ENCODE measurements around the gene RHOT2. TPM values are rescaled to one million over a fixed set of nuclear protein-coding genes. Genes with fewer than 3 reads are reported as not detected.

Gene RHOT2
- total RNA-seq, 1 donor from 2014 or later, result 121 TPM

DNA sequence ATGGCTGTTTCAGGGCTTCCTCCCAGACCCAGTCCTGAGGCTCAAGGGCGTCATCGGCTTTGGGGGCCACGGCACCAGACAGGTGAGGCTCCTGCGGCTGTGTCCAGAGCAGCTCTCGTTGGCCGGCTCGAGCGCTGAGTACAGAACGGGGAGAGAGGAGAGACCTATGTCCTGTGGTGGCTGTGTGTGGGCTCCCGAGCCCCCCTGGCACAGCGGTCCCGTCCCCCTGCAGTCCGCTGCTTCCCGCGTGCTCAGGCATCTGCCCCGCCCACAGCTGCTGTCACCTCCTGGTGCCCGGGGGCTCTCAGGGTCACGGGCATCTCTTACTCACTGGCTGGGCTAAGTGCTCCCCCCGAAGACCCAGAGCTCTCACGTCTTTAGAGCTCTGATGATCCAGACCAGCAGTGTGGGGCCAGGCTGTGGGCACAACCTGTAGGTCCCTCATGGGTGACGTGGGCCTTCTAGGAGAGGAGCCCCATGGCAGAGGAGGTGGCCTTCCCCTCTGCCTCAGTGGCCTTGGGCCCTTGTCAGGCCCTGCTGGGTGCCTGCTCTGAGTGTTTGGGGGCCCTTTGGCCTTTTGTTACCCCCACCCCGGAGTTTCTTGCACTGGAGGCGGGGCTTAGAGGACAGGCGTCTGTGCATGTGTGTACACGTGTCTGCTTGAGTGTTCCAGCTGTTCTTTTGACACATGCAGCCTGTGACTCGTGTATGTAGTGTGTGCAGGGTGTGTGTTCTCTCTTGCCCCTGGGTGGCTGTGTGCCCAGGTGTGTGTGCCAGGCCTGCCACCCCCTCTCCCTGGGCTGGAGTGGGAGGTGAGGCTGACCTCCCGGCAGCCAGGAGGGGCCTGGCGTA is 15.3 kb upstream of the RHOT2 start:
- H3K27ac Mint-ChIP-seq (ENCODE audit: unreplicated experiment), result no peak overlapping the region
- no peak for DNase-seq (ENCODE audit: low spot score)
- peaks cover 10% of the 10 kb centered on the region for H3K27me3 Mint-ChIP-seq (ENCODE audit: unreplicated experiment)
- H3K4me3 Mint-ChIP-seq (ENCODE audit: unreplicated experiment), result no peak overlapping the region
- TF ChIP-seq, protein P1, sequence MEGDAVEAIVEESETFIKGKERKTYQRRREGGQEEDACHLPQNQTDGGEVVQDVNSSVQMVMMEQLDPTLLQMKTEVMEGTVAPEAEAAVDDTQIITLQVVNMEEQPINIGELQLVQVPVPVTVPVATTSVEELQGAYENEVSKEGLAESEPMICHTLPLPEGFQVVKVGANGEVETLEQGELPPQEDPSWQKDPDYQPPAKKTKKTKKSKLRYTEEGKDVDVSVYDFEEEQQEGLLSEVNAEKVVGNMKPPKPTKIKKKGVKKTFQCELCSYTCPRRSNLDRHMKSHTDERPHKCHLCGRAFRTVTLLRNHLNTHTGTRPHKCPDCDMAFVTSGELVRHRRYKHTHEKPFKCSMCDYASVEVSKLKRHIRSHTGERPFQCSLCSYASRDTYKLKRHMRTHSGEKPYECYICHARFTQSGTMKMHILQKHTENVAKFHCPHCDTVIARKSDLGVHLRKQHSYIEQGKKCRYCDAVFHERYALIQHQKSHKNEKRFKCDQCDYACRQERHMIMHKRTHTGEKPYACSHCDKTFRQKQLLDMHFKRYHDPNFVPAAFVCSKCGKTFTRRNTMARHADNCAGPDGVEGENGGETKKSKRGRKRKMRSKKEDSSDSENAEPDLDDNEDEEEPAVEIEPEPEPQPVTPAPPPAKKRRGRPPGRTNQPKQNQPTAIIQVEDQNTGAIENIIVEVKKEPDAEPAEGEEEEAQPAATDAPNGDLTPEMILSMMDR (IDR thresholded peaks at IDR 0.05; ENCODE audit: unreplicated experiment), result no peak
- no peaks in the 10 kb centered on the region for H3K4me1 Mint-ChIP-seq (ENCODE audit: unreplicated experiment)
- no peaks in the 10 kb centered on the region for H3K36me3 Mint-ChIP-seq (ENCODE audit: low read depth, unreplicated experiment)
- no peaks in the 10 kb centered on the region for H3K9me3 Mint-ChIP-seq (ENCODE audit: unreplicated experiment)

DNA sequence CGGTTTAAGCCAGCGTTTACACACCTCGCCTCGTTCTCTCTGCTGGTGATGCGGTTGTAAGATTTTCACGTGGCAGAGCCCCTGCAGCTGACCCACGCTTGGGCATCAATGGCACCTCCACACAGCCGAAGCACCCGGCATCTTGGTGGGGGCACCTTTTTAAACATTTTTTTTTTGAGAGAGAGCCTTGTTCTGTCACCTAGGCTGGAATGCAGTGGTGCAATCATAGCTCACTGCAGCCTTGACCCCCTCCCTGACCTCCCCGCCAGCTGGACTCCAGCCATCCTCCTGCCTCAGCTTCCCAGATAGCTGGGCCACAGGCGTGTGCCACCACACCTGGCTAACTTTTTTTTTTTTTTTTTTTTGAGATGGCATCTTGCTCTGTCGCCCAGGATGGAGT is 13.9 kb upstream of the RHOT2 start:
- DNase-seq (ENCODE audit: low spot score), result no peak
- Mint-ChIP-seq H3K4me3 (ENCODE audit: unreplicated experiment) (no peak overlapping the region), H3K27me3 (ENCODE audit: unreplicated experiment) (peaks cover 10% of the 10 kb centered on the region), H3K4me1 (ENCODE audit: unreplicated experiment) (no peaks in the 10 kb centered on the region), H3K27ac (ENCODE audit: unreplicated experiment) (no peak overlapping the region), H3K9me3 (ENCODE audit: unreplicated experiment) (no peaks in the 10 kb centered on the region), H3K36me3 (ENCODE audit: low read depth, unreplicated experiment) (no peaks in the 10 kb centered on the region)
- TF ChIP-seq, protein P1 (IDR thresholded peaks at IDR 0.05; ENCODE audit: unreplicated experiment), result no peak

DNA sequence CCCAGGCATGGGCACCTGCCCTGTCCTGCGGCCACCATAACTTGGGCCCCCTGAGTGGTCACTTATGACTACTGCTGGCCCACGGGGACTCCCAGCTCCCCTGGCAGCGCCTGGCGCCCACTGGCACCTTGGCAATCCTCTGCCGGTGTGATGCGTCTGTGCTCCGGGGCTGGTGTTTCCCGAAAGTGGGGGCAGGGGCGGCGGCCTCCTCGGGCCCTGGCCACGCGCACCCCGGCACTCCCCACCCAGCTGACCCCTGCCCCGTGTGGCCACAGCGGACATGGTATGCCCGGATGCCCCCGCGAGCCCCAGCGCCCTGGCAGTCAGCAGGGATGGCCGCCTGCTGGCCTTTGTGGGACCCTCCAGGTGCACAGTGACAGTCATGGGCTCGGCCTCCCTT is 10.4 kb upstream of the RHOT2 start:
- no peak for DNase-seq (ENCODE audit: low spot score)
- H3K4me1 Mint-ChIP-seq (ENCODE audit: unreplicated experiment), result no peaks in the 10 kb centered on the region
- no peaks in the 10 kb centered on the region for H3K36me3 Mint-ChIP-seq (ENCODE audit: low read depth, unreplicated experiment)
- no peaks in the 10 kb centered on the region for H3K9me3 Mint-ChIP-seq (ENCODE audit: unreplicated experiment)
- H3K27ac Mint-ChIP-seq (ENCODE audit: unreplicated experiment), result no peak overlapping the region
- TF ChIP-seq, protein P1 (IDR thresholded peaks at IDR 0.05; ENCODE audit: unreplicated experiment), result no peak
- peaks cover 8% of the 10 kb centered on the region for H3K27me3 Mint-ChIP-seq (ENCODE audit: unreplicated experiment)
- H3K4me3 Mint-ChIP-seq (ENCODE audit: unreplicated experiment), result no peak overlapping the region

DNA sequence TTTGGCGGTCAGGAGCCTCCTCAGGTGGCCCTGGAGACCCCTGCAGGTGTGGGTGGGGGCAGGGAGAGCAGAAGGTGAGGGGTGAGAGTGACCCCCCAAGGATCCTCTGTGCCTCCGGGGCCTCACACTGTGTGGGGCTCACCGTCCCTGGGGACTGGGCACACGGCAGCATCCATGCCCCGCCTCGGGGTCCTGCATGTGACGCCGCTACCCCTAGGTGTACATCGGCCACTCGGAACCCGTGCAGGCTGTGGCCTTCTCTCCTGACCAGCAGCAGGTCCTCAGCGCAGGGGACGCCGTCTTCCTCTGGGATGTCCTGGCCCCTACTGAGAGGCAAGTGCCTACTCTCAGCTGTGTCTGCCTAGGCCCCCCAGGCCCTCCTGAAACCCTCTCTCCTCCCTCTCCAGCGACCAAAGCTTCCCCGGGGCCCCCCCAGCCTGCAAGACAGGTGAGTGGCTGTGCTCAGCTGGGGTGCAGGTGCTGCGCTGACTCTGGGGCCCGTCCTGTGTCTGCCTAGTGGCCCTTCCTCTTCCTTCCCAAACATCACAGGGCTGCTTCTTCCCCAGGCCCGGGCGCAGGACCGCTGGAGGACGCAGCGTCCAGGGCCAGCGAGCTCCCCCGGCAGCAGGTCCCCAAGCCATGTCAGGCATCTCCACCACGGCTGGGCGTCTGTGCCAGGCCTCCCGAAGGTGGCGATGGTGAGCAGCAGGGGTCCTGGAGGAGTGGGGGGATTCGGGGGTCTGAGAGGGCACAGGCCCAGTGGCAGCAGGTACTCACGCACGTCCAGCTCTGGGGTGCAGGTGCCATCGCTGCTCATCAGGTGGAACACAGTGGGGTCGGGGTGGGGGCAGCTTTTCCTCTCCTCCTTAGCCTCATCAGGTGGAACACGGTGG is 9.0 kb upstream of the RHOT2 start:
- DNase-seq (ENCODE audit: low spot score), result no peak
- Mint-ChIP-seq H3K27ac (ENCODE audit: unreplicated experiment) (no peak overlapping the region), H3K36me3 (ENCODE audit: low read depth, unreplicated experiment) (peaks cover 3% of the 10 kb centered on the region), H3K4me1 (ENCODE audit: unreplicated experiment) (no peaks in the 10 kb centered on the region), H3K27me3 (ENCODE audit: unreplicated experiment) (peaks cover 10% of the 10 kb centered on the region), H3K4me3 (ENCODE audit: unreplicated experiment) (no peak overlapping the region), H3K9me3 (ENCODE audit: unreplicated experiment) (no peaks in the 10 kb centered on the region)
- TF ChIP-seq, protein P1 (IDR thresholded peaks at IDR 0.05; ENCODE audit: unreplicated experiment), result no peak

Measured in endothelial cell (in vitro differentiated cells).